Panc1 (cell line): ENCODE results near the gene GPRIN1.

ENCODE experiments used
- CTCF ChIP-seq: fragments of 450-650 bp; IDR thresholded peaks from 2 replicates; pipeline ENCODE4 v1.5.1; 2017; ENCODE audit warnings: mild to moderate bottlenecking
- POLR2AphosphoS5 ChIP-seq: IDR thresholded peaks from 2 replicates; pipeline ENCODE4 v1.6.1; 2012; ENCODE audit warnings: mild to moderate bottlenecking, low read depth, low read length, moderate library complexity
- REST ChIP-seq, 2 experiments: IDR thresholded peaks; 2 replicates each; pipeline ENCODE4 v1.6.1; 2011 to 2012; ENCODE audit warnings: low read depth in 2 of 2, control low read depth in 1 of 2, low read length in 1 of 2, mild to moderate bottlenecking in 1 of 2, moderate library complexity in 1 of 2; ENCODE audit not compliant: insufficient read depth in 1 of 2

GRCh38 chr5:176581361-176581760 is 28.6 kb downstream of the GPRIN1 start:
- no peak for TF ChIP-seq CTCF
- TF ChIP-seq REST (IDR thresholded peaks at IDR 0.05; ENCODE audit: insufficient read depth in 1 of 2, low read depth in 2 of 2, low read length in 1 of 2) = no peak
- no peak for TF ChIP-seq POLR2AphosphoS5
